Stimulated activated naive CD8-positive, alpha-beta T cell treated with anti-CD3 and anti-CD28 coated beads, Interleukin-15, amount 100 ng/mL, for 72 hours (primary cell): ENCODE results near the gene HSF2BP.
A peak's percentile ranks its signal among the peaks of the same experiment; 100 is the strongest.
"Not testable (repeated sequence)": the region's sequence is repeated elsewhere in the genome, so short reads cannot be mapped to it uniquely, and the experiment has no call there.

Experiments used
- ATAC-seq: fragments of 150-1000 bp; cut with Tn5 transposase; 2 replicates; pipeline ENCODE4 v1.10.0; 2021; ENCODE audit warnings: mild to moderate bottlenecking, moderate library complexity
- DNase-seq, 2 donors: peaks; one replicate each; pipeline ENCODE4 v3.0.0; 2021 to 2022
- H3K27ac Mint-ChIP-seq, 2 donors: one replicate each; pipeline ENCODE4 v1.8.0; 2022; ENCODE audit warnings: mild to moderate bottlenecking in 2 of 2, mixed read lengths in 2 of 2, moderate library complexity in 2 of 2
- H3K27me3 Mint-ChIP-seq: one replicate; pipeline ENCODE4 v1.8.0; 2022; ENCODE audit warnings: mixed read lengths
- H3K4me1 Mint-ChIP-seq: one replicate; pipeline ENCODE4 v1.8.0; 2022; ENCODE audit warnings: mild to moderate bottlenecking, mixed read lengths
- H3K4me3 Mint-ChIP-seq, 2 donors: one replicate each; pipeline ENCODE4 v1.8.0; 2022; ENCODE audit warnings: mild to moderate bottlenecking in 2 of 2, mixed read lengths in 2 of 2, moderate library complexity in 1 of 2
- H3K9me3 Mint-ChIP-seq, 2 donors: one replicate each; pipeline ENCODE4 v1.8.0; 2022; ENCODE audit warnings: mixed read lengths in 2 of 2

HSF2BP gene

GRCh38 chr21:43691801-43692200 lies 32.5 kb upstream of the HSF2BP start:
- no peaks in the 10 kb centered on the region for H3K4me1 Mint-ChIP-seq
- H3K27me3 Mint-ChIP-seq, result no peaks in the 10 kb centered on the region
- no peak for DNase-seq
- no peak overlapping the region for H3K4me3 Mint-ChIP-seq
- peak overlapping the region in 1 of 2 donors; percentile 54 for H3K27ac Mint-ChIP-seq
- H3K9me3 Mint-ChIP-seq, result no peaks in the 10 kb centered on the region
- no peak for ATAC-seq

GRCh38 chr21:43691086-43691795 lies 32.0 kb upstream of the HSF2BP start:
- Mint-ChIP-seq H3K27me3 (no peaks in the 10 kb centered on the region), H3K9me3 (no peaks in the 10 kb centered on the region), H3K4me1 (no peaks in the 10 kb centered on the region), H3K27ac (no peak overlapping the region), H3K4me3 (no peak overlapping the region)
- DNase-seq (no peak), ATAC-seq (no peak)

GRCh38 chr21:43690346-43690745 lies 31.1 kb upstream of the HSF2BP start:
- DNase-seq (no peak), ATAC-seq (no peak)
- Mint-ChIP-seq H3K4me1 (no peaks in the 10 kb centered on the region), H3K27ac (peak overlapping the region in 1 of 2 donors; percentile 33), H3K9me3 (no peaks in the 10 kb centered on the region), H3K4me3 (no peak overlapping the region), H3K27me3 (no peaks in the 10 kb centered on the region)

GRCh38 chr21:43689556-43690337 lies 30.5 kb upstream of the HSF2BP start:
- Mint-ChIP-seq H3K9me3 (no peaks in the 10 kb centered on the region), H3K4me3 (no peak overlapping the region), H3K4me1 (no peaks in the 10 kb centered on the region), H3K27me3 (no peaks in the 10 kb centered on the region), H3K27ac (no peak overlapping the region)
- ATAC-seq (no peak), DNase-seq (no peak)

- H3K4me3 Mint-ChIP-seq, result no peak overlapping the region
- DNase-seq (no peak), ATAC-seq (no peak)
- no peaks in the 10 kb centered on the region for H3K4me1 Mint-ChIP-seq
- H3K27me3 Mint-ChIP-seq, result no peaks in the 10 kb centered on the region
- peak overlapping the region in 1 of 2 donors; percentile 57 for H3K27ac Mint-ChIP-seq
- H3K9me3 Mint-ChIP-seq, result no peaks in the 10 kb centered on the region
These were observed 29.6 kb upstream of the HSF2BP start for GRCh38 chr21:43688906-43689305.

GRCh38 chr21:43687566-43688399 lies 28.5 kb upstream of the HSF2BP start:
- ATAC-seq (no peak), DNase-seq (no peak)
- peak overlapping the region in 1 of 2 donors; percentile 64 for H3K27ac Mint-ChIP-seq
- no peak overlapping the region for H3K4me3 Mint-ChIP-seq
- no peaks in the 10 kb centered on the region for H3K9me3 Mint-ChIP-seq
- no peaks in the 10 kb centered on the region for H3K4me1 Mint-ChIP-seq
- H3K27me3 Mint-ChIP-seq, result no peaks in the 10 kb centered on the region

- no peaks in the 10 kb centered on the region for H3K4me1 Mint-ChIP-seq
- H3K4me3 Mint-ChIP-seq, result no peak overlapping the region
- H3K9me3 Mint-ChIP-seq, result no peaks in the 10 kb centered on the region
These were observed 27.7 kb upstream of the HSF2BP start for GRCh38 chr21:43686811-43687565.

GRCh38 chr21:43684424-43684823 lies 25.1 kb upstream of the HSF2BP start:
- H3K27me3 Mint-ChIP-seq, result no peaks in the 10 kb centered on the region
- no peaks in the 10 kb centered on the region for H3K4me1 Mint-ChIP-seq
- peak overlapping the region in 1 of 2 donors; percentile 92 for H3K27ac Mint-ChIP-seq
- no peak for ATAC-seq
- H3K9me3 Mint-ChIP-seq, result no peaks in the 10 kb centered on the region
- H3K4me3 Mint-ChIP-seq, result no peak overlapping the region
- DNase-seq, result no peak

More at GRCh38 chr21:43686811-43687565, 27.7 kb upstream of the HSF2BP start:
- Mint-ChIP-seq H3K27ac (peak overlapping the region in 1 of 2 donors; percentile 64), H3K27me3 (no peaks in the 10 kb centered on the region)
- no peak for ATAC-seq
- no peak for DNase-seq

- Mint-ChIP-seq H3K27me3 (no peaks in the 10 kb centered on the region), H3K4me3 (no peak overlapping the region), H3K27ac (peak overlapping the region in 1 of 2 donors; percentile 72), H3K4me1 (no peaks in the 10 kb centered on the region), H3K9me3 (no peaks in the 10 kb centered on the region)
- DNase-seq (no peak), ATAC-seq (no peak)
These were observed 22.4 kb upstream of the HSF2BP start for GRCh38 chr21:43681650-43682049.

GRCh38 chr21:43680421-43680820 lies 21.1 kb upstream of the HSF2BP start:
- not testable (repeated sequence) for H3K4me1 Mint-ChIP-seq, ATAC-seq, H3K9me3 Mint-ChIP-seq, H3K27me3 Mint-ChIP-seq, DNase-seq, H3K4me3 Mint-ChIP-seq
- peak overlapping the region in 1 of 2 donors; percentile 91 for H3K27ac Mint-ChIP-seq

GRCh38 chr21:43679951-43680350 lies 20.7 kb upstream of the HSF2BP start:
- DNase-seq, result no peak
- no peaks in the 10 kb centered on the region for H3K9me3 Mint-ChIP-seq

GRCh38 chr21:43676391-43676790 lies 17.1 kb upstream of the HSF2BP start:
- DNase-seq, result no peak
- Mint-ChIP-seq H3K4me3 (no peak overlapping the region), H3K27ac (peak overlapping the region in 1 of 2 donors; percentile 54)

More at GRCh38 chr21:43679951-43680350, 20.7 kb upstream of the HSF2BP start:
- ATAC-seq, result no peak
- Mint-ChIP-seq H3K27me3 (no peaks in the 10 kb centered on the region), H3K4me1 (no peaks in the 10 kb centered on the region), H3K27ac (peak overlapping the region in 1 of 2 donors; percentile 5), H3K4me3 (no peak overlapping the region)

GRCh38 chr21:43675871-43676270 lies 16.6 kb upstream of the HSF2BP start:
- no peak for ATAC-seq
- Mint-ChIP-seq H3K27me3 (no peaks in the 10 kb centered on the region), H3K4me3 (no peak overlapping the region), H3K9me3 (no peaks in the 10 kb centered on the region), H3K27ac (no peak overlapping the region), H3K4me1 (no peaks in the 10 kb centered on the region)
- DNase-seq, result no peak

More at GRCh38 chr21:43676391-43676790, 17.1 kb upstream of the HSF2BP start:
- H3K27me3 Mint-ChIP-seq, result no peaks in the 10 kb centered on the region
- no peak for ATAC-seq
- H3K4me1 Mint-ChIP-seq, result no peaks in the 10 kb centered on the region
- H3K9me3 Mint-ChIP-seq, result no peaks in the 10 kb centered on the region

- H3K9me3 Mint-ChIP-seq, result peaks cover 0 to 4% of the 10 kb centered on the region in 2 donors
- H3K27ac Mint-ChIP-seq, result peak overlapping the region; percentile 19 to 63
- no peak overlapping the region for H3K4me3 Mint-ChIP-seq
These were observed 10.7 kb upstream of the HSF2BP start for GRCh38 chr21:43669828-43670605.

More at GRCh38 chr21:43669828-43670605, 10.7 kb upstream of the HSF2BP start:
- no peak for DNase-seq
- H3K27me3 Mint-ChIP-seq, result no peaks in the 10 kb centered on the region
- no peak for ATAC-seq
- peaks cover 32% of the 10 kb centered on the region for H3K4me1 Mint-ChIP-seq
